Measurements from ENCODE around the gene ZBBX.

ZBBX gene

GRCh38 chr3:167253037-167253436, 127.1 kb downstream of the ZBBX start:
- Mint-ChIP-seq H3K36me3 (ENCODE audit: low read depth) (no peaks in the 10 kb centered on the region), H3K4me1 (no peaks in the 10 kb centered on the region), H3K4me3 (no peak overlapping the region), H3K9me3 (no peaks in the 10 kb centered on the region), H3K27ac (no peak overlapping the region), H3K27me3 (ENCODE audit: low read depth, poor library complexity) (peaks cover 2% of the 10 kb centered on the region)
- no peak for DNase-seq
- no peak for TF ChIP-seq CTCF (IDR thresholded peaks at IDR 0.05)

- Mint-ChIP-seq H3K36me3 (ENCODE audit: low read depth) (no peaks in the 10 kb centered on the region), H3K4me1 (no peaks in the 10 kb centered on the region), H3K9me3 (no peaks in the 10 kb centered on the region), H3K4me3 (no peak overlapping the region), H3K27ac (peak overlapping the region; percentile 52), H3K27me3 (ENCODE audit: low read depth, poor library complexity) (peaks cover 2% of the 10 kb centered on the region)
- TF ChIP-seq CTCF (IDR thresholded peaks at IDR 0.05) = no peak
- DNase-seq = no peak
Observed at GRCh38 chr3:167251678-167252077, 128.4 kb downstream of the ZBBX start.

DNA sequence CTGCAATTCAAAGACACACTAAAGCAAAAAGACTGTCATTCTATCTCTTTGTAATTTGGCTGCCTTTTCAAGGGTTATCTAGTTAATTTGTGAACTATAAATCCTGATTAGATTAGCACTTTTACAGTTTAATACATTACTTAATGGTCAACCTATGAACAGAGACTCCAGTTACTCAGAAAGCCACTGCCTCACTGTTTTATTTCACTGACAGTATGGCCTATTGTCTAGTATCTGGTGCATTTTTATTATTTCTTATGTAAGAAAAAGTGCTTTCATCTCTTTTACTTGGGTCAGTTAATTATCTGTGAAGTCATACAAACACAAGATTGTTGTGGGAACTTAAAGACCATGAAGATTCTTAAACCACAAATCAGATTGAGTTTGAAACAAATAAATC, 133.8 kb downstream of the ZBBX start:
- TF ChIP-seq CTCF (IDR thresholded peaks at IDR 0.05) = no peak
- no peak overlapping the region for H3K4me3 Mint-ChIP-seq
- no peaks in the 10 kb centered on the region for H3K36me3 Mint-ChIP-seq (ENCODE audit: low read depth)
- H3K27me3 Mint-ChIP-seq (ENCODE audit: low read depth, poor library complexity) = no peaks in the 10 kb centered on the region
- H3K4me1 Mint-ChIP-seq = no peaks in the 10 kb centered on the region
- H3K9me3 Mint-ChIP-seq = no peaks in the 10 kb centered on the region
- no peak for DNase-seq
- H3K27ac Mint-ChIP-seq = no peak overlapping the region

- Mint-ChIP-seq H3K36me3 (ENCODE audit: low read depth) (no peaks in the 10 kb centered on the region), H3K4me3 (no peak overlapping the region), H3K27ac (no peak overlapping the region), H3K4me1 (no peaks in the 10 kb centered on the region), H3K27me3 (ENCODE audit: low read depth, poor library complexity) (no peaks in the 10 kb centered on the region), H3K9me3 (no peaks in the 10 kb centered on the region)
- no peak for DNase-seq
- no peak for TF ChIP-seq CTCF (IDR thresholded peaks at IDR 0.05)
Observed at GRCh38 chr3:167241048-167241845, 138.8 kb downstream of the ZBBX start.

GRCh38 chr3:167228135-167228534, 152.0 kb downstream of the ZBBX start:
- Mint-ChIP-seq H3K4me1 (peaks cover 7% of the 10 kb centered on the region), H3K4me3 (no peak overlapping the region), H3K27ac (no peak overlapping the region), H3K27me3 (ENCODE audit: low read depth, poor library complexity) (no peaks in the 10 kb centered on the region), H3K9me3 (no peaks in the 10 kb centered on the region), H3K36me3 (ENCODE audit: low read depth) (no peaks in the 10 kb centered on the region)
- TF ChIP-seq CTCF (IDR thresholded peaks at IDR 0.05) = no peak
- DNase-seq = no peak

GRCh38 chr3:167225821-167226220, 154.3 kb downstream of the ZBBX start:
- Mint-ChIP-seq H3K36me3 (ENCODE audit: low read depth) (no peaks in the 10 kb centered on the region), H3K27ac (no peak overlapping the region), H3K4me3 (no peak overlapping the region), H3K9me3 (no peaks in the 10 kb centered on the region), H3K4me1 (peaks cover 7% of the 10 kb centered on the region), H3K27me3 (ENCODE audit: low read depth, poor library complexity) (no peaks in the 10 kb centered on the region)
- DNase-seq = no peak
- no peak for TF ChIP-seq CTCF (IDR thresholded peaks at IDR 0.05)

Data from nephron progenitor cell (in vitro differentiated cells).